NCI-H82 treated with DMSO at 0.1 percent for 48 hours (cell line): ENCODE measurements around the gene CMTM4.
"Not testable (repeated sequence)": the region's sequence is repeated elsewhere in the genome, so short reads cannot be mapped to it uniquely, and the experiment has no call there.

ENCODE experiments used
- DNase-seq: peaks from one replicate; lab custom pipeline; 2025; ENCODE audit not compliant: unreplicated experiment; lab: John Stamatoyannopoulos, UW

CMTM4 gene

GRCh38 chr16:66596986-66597848, 99.3 kb downstream of the CMTM4 start:
- DNase-seq, result no peak

GRCh38 chr16:66596559-66596958, 100.0 kb downstream of the CMTM4 start:
- DNase-seq, result not testable (repeated sequence)

- DNase-seq, result no peak
Observed at GRCh38 chr16:66594739-66595138, 101.8 kb downstream of the CMTM4 start.

- no peak for DNase-seq
Observed at GRCh38 chr16:66592814-66593213, 103.7 kb downstream of the CMTM4 start.

GRCh38 chr16:66592241-66592640, 104.3 kb downstream of the CMTM4 start:
- no peak for DNase-seq

- DNase-seq, result no peak
Observed at GRCh38 chr16:66591018-66591417, 105.5 kb downstream of the CMTM4 start.

GRCh38 chr16:66590322-66590721, 106.2 kb downstream of the CMTM4 start:
- no peak for DNase-seq

GRCh38 chr16:66588981-66589713, 107.4 kb downstream of the CMTM4 start:
- DNase-seq, result no peak

GRCh38 chr16:66587881-66588600, 108.5 kb downstream of the CMTM4 start:
- no peak for DNase-seq

- no peak for DNase-seq
Observed at GRCh38 chr16:66585481-66586239, 110.9 kb downstream of the CMTM4 start.

GRCh38 chr16:66581246-66581952, 115.1 kb downstream of the CMTM4 start:
- no peak for DNase-seq

GRCh38 chr16:66580605-66581209, 115.8 kb downstream of the CMTM4 start:
- no peak for DNase-seq

- DNase-seq, result no peak
Observed at GRCh38 chr16:66578651-66579531, 117.7 kb downstream of the CMTM4 start, which contains the start of gene CMTM2. CMTM2 (plus strand) TSS chr16:66579463; CDS start chr16:66579608, 145 bp downstream.

- no peak for DNase-seq
Observed at GRCh38 chr16:66576296-66576695, 120.2 kb downstream of the CMTM4 start.

GRCh38 chr16:66575060-66575459, 121.5 kb downstream of the CMTM4 start:
- no peak for DNase-seq

- no peak for DNase-seq
Observed at GRCh38 chr16:66574531-66574930, 122.0 kb downstream of the CMTM4 start.

GRCh38 chr16:66574081-66574480, 122.5 kb downstream of the CMTM4 start:
- DNase-seq, result no peak

GRCh38 chr16:66572356-66572755, 124.2 kb downstream of the CMTM4 start:
- DNase-seq, result no peak
